Superior temporal gyrus (tissue), 1 donor: ENCODE data around the gene TSPAN16.
"Not testable (repeated sequence)": the region's sequence is repeated elsewhere in the genome, so short reads cannot be mapped to it uniquely, and the experiment has no call there.

Experiments
- DNase-seq: peaks from one replicate; pipeline ENCODE4 v3.0.0-alpha.2; 2016; ENCODE audit errors: extremely low spot score

TSPAN16 gene

GRCh38 chr19:11345122-11345803 lies 49.3 kb downstream of the TSPAN16 start:
- DNase-seq = no peak

DNA sequence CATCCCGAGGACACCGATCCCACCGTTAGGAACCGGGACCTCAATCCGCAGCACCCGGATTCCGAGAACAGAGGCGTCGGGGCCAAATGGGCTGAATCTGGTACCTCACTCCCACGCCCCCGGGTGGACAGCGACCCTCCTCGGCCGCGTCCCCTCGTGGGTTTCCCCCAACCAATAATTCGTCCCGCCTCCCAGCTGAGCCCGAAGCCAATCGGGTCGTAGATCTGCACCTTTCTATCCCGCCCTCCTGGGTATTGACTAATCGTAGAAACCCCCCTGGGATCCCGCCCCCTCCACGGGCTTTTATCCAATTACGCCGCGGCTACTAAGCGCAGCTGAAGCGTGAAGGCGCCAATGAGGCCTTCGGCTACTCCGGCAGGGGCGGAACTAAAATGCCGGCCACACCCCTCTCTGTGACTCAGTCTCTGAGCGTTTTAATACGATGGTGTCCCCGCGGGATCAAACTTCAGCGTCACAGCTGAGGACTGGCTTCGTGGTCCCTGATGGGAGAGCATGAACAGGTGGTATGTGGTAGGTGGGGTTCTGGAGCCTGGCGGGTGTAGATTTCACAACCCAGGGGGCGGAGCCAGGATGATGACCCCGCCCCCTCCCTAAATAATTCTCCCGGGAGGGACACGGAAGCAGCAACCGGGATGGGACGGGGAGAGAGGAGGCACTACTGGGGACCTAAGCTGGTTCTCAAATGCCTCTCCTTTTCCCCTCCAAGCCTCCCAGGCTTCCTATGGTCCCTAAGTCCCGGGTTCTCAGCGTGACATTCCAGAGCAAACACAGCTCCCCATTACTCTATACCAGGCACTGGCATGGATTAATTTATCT lies 50.4 kb downstream of the TSPAN16 start, which contains the start of the genes CCDC159 and TMEM205:
CCDC159 (plus strand) TSS at position 416 of the 837 bp plus-strand sequence; CDS start at position 504, 88 bp downstream.
TMEM205 (minus strand) TSS at position 165 of the 837 bp plus-strand sequence. CDS start 649 bp downstream, outside the sequence.
- peak; percentile 99 for DNase-seq

DNA sequence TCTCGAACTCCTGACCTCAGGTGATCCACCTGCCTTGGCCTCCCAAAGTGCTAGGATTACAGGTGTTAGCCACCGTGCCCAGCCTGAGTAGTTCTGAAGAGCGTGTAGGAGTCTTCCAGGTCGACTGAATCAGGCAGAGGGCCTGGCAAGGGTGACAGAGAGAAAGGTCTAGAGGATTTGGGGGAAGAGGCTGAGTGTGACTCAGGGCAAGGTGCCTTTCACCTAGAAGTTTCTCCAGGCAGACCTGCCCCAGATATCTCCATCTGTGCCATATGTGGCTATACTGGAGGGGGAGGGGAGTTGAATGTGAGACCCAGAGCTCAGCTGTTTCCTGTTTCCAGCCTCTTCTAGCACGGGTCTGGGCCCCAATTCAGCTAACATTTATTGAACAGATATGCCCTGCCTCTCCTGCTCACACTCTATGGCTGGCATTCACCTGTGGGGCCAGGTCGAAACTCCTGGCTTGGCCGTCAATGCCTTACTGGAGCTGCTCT lies 51.6 kb downstream of the TSPAN16 start:
- DNase-seq = no peak

GRCh38 chr19:11349171-11349570 lies 53.2 kb downstream of the TSPAN16 start:
- DNase-seq = no peak

DNA sequence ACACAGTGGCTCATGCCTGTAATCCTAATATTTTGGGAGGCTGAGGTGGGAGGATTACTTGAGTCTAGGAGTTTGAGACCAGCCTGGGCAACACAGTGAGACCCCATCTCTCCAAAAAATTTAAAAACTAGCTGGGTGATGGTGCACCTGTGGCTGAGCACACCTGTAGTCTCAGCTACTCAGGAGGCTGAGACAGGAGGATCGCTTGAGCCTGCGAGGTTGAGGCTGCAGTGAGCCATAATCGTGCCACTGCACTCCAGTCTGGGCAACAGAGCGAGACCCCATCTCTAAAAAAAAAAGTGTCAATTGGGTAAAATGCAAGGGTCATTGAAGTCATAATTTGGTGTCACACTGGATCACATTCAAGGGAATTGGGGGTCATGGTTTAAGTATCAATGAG lies 58.1 kb downstream of the TSPAN16 start:
- not testable (repeated sequence) for DNase-seq

GRCh38 chr19:11355160-11356073 lies 59.5 kb downstream of the TSPAN16 start, which contains the start of gene PLPPR2:
TSS of gene PLPPR2 (plus strand) at chr19:11355432. CDS start at chr19:11357674, 2,242 bp downstream.
- peak; percentile 86 for DNase-seq

GRCh38 chr19:11356074-11356397 lies 60.1 kb downstream of the TSPAN16 start:
- no peak for DNase-seq

- DNase-seq = no peak
Measured at GRCh38 chr19:11356676-11357550, 61.0 kb downstream of the TSPAN16 start.

GRCh38 chr19:11359421-11359820 lies 63.5 kb downstream of the TSPAN16 start:
- no peak for DNase-seq

DNA sequence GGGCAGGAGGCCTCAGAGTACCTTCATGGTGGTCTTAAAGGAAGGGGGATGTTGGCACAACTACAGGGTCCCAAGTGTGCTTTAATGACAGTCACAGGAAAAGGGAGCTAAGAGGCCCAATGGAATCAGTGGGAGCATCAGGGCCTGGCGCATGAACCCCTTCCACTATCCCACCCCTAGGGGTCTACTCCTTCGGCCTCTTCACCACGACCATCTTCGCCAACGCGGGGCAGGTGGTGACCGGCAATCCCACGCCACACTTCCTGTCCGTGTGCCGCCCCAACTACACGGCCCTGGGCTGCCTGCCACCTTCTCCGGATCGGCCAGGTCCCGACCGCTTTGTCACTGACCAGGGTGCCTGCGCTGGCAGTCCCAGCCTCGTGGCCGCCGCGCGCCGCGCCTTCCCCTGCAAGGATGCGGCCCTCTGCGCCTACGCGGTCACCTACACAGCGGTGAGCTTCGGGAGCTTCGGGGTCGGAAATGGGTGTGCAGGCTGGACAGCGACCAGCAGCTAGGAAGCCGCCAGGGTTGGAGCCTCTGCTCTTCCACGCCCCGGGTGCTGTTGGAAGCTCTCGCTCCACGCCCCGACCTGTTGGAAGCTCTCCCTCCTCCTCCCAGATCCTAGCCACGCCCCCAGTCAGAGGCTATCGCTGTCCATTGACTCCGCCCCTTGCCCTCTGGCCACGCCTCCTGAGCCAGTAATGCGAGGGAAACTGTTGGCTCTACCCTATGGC lies 65.2 kb downstream of the TSPAN16 start:
- DNase-seq = no peak

- no peak for DNase-seq
Measured at GRCh38 chr19:11361771-11362731, 66.1 kb downstream of the TSPAN16 start.

DNA sequence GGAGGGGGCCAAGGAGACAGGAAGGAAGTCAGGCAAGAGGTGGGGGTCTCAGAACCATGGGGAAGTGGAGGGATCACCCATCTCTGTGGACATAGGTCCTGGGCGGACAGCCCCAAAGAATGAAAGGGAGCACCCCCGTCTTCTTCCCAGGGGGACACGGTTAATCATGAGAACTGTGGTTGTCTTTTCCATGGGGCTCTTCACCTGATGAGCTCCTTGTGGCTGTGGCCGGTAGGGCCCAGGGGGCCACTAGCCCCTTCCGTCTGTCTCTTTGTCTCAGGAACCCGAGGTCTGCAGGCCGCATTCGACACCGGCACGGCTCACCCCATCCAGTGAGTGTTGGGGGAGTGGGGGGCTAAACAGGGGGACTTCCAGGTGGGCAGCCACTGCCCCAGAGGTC lies 67.9 kb downstream of the TSPAN16 start:
- no peak for DNase-seq

- DNase-seq = no peak
Measured at GRCh38 chr19:11364296-11364904, 68.4 kb downstream of the TSPAN16 start.

DNA sequence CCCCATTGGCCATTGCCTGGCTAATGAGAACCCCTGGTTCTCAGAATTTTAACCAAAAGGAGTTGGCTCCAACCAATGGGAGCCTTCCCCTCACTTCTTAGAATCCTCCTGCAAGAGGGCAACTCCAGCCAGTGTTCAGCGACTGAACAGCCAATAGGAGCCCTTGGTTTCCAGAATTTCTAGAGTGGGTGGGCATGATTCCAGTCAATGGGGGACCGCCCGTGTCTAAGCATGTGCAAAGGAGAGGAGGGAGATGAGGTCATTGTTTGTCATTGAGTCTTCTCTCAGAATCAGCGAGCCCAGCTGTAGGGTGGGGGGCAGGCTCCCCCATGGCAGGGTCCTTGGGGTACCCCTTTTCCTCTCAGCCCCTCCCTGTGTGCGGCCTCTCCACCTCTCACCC lies 69.0 kb downstream of the TSPAN16 start:
- peak; percentile 20 for DNase-seq
